NCI-H1105 (cell line): Measurements from ENCODE around the gene CDH23.

Experiments
- DNase-seq: peaks from one replicate; lab custom pipeline; 2025; lab: John Stamatoyannopoulos, UW

The CDH23 gene

DNA sequence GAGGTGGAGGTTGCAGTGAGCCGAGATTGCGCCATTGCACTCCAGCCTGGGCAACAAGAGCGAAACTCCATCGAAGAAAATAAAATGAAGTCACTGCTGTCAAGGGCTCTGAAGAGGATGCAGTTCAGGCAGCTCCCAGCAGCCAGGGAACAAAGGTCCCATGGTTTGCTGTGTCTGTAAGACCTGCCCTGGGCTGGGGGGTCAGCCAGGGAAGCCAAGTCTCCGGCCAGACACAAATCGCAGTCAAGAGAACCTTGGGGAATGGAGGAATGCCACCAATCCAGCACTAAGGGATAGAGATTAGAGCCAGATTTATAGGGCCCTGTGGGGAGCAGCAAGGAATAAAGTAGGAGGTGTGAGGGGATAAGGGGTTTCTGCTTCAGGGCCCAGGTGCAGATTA, 405.5 kb downstream of the CDH23 start:
- DNase-seq, result no peak

DNA sequence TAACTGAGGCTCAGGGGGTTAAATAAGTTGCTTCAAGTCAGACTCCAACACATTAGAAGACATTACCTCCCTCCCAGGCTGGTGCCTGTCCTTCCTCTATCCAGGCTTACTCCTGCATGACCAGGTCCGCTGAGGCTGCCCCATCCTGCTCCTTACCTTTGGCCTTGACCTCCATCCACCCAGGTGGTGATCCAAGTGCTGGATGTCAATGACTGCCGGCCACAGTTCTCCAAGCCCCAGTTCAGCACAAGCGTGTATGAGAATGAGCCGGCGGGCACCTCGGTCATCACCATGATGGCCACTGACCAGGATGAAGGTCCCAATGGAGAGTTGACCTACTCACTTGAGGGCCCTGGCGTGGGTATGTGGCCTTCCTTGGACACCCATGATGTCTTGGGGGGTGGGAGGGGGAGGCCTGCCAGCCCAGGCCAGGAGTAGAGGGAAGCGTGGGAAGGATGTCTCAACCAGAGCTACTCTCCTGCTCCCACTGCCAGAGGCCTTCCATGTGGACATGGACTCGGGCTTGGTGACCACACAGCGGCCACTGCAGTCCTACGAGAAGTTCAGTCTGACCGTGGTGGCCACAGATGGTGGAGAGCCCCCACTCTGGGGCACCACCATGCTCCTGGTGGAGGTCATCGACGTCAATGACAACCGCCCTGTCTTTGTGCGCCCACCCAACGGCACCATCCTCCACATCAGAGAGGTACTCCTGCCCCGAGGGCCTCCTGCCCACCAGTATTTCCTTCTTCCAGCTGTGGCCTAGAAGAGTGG, 406.2 kb downstream of the CDH23 start:
- DNase-seq, result no peak

DNA sequence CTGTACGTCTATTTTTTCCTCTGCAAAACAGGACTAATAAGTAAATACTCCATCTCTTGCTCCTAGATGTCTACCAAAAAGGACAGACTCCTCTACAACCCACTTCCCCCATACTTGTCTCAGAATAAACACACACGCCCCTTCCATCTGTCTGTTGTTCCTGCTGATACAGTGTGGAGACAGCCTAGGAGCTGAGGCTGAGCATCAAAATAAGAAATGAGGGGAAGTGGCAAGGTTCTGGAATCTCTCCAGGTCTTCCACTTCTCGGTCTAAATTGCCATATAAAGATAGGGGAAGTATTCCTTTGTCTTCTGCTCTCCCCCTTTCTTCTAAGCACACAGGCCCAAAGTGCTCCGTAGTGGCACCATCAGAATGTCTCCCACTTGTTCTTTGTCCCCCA, 407.4 kb downstream of the CDH23 start:
- no peak for DNase-seq

DNA sequence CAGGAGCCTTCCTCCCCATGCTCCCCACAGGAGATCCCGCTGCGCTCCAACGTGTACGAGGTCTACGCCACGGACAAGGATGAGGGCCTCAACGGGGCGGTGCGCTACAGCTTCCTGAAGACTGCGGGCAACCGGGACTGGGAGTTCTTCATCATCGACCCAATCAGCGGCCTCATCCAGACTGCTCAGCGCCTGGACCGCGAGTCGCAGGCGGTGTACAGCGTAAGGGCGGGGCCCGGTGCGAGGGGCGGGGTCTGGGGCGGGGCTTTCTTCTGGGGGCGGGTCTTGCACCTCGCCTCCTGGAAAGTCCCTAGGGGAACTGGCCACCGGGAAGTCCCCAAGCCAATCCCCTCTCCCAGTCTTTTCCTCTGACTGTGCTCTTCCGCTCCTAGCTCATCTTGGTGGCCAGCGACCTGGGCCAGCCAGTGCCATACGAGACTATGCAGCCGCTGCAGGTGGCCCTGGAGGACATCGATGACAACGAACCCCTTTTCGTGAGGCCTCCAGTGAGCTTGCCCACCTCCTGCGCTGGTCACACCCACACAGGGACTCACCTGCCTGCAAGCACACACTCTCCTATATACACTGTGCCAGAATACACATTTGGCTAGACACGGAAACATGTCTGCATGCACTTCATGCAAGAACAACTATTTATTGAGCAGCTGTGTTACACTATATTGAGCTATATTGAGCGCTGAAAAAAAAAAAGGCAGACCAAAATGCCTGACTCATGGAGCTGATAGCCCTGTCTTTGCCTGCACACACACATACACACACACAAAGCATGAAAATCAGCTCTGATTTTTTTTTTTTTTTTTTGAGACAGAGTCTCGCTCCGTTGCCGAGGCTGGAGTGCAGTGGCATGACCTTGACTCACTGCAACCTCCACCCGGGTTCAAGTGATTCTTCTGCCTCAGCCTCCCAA, 409.3 kb downstream of the CDH23 start:
- DNase-seq, result no peak

DNA sequence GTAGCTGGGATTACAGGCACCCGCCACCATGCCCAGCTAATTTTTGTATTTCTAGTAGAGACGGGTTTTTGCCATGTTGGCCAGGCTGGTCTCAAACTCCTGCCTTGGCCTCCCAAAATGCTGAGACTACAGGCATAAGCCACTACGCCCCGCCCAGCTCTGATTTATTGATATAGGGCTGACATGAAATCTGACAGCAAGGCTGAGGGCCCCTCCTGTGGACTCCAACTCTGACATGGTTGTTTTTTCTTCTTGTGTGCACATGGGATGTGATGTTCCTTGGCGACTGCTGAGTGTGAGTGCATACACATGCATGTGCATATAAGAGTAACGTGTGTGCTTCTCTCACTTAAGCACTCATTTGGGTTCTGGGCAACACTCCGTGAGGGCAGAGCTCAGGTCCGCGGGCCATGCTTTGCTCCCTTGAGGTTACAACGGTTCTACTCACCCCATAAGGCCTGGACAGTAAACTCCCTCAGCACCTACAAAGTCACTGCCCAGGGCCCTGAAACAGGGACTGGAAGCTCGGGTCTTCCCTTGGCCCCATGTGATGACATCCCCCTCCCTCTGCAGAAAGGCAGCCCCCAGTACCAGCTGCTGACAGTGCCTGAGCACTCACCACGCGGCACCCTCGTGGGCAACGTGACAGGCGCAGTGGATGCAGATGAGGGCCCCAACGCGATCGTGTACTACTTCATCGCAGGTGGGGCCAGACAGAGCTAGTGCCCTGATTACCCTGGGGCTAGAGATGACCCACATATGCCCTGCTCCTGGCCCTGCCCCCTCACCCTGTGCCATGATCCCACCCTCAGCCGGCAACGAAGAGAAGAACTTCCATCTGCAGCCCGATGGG, 410.2 kb downstream of the CDH23 start:
- no peak for DNase-seq

DNA sequence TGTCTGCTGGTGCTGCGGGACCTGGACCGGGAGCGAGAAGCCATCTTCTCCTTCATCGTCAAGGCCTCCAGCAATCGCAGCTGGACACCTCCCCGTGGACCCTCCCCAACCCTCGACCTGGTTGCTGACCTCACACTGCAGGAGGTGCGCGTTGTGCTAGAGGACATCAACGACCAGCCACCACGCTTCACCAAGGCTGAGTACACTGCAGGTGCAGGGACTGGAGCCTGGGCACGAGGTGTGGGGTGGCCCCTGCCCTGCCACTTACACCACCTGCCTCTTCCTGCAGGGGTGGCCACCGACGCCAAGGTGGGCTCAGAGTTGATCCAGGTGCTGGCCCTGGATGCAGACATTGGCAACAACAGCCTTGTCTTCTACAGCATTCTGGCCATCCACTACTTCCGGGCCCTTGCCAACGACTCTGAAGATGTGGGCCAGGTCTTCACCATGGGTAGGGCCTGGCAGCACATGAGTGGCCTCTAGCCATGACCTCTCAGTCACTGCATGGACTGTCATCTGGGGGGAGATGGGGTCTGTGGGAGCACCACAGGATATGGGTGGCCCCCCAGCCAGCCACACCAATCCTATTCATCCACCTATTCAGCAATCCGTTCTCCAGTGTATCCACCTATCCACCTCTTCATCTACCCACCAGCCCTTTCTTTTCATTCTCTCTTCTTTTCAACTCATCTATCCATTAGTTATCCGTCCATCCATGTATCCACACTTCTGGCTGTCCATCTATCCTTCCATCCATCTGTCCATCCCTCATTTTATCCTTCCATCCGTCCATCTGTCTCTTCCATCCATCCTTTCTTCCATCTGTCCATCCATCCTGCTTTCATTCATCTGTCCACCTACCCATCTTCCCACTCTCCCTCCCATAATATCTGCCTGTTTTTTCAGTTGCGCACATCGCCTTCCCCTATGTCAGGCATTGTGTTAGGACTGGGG, 411.1 kb downstream of the CDH23 start:
- DNase-seq, result no peak

DNA sequence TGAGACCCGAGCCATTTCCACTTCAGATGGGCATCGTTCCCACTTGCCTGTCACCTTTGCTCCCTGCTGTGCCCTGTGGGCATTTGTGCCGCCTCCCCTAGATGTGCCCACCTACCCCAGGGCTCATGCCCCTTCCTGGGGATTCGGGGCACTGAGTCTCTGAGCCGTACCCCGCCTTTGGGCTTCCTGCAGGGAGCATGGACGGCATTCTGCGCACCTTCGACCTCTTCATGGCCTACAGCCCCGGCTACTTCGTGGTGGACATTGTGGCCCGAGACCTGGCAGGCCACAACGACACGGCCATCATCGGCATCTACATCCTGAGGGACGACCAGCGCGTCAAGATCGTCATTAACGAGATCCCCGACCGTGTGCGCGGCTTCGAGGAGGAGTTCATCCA, 412.9 kb downstream of the CDH23 start:
- DNase-seq, result no peak

DNA sequence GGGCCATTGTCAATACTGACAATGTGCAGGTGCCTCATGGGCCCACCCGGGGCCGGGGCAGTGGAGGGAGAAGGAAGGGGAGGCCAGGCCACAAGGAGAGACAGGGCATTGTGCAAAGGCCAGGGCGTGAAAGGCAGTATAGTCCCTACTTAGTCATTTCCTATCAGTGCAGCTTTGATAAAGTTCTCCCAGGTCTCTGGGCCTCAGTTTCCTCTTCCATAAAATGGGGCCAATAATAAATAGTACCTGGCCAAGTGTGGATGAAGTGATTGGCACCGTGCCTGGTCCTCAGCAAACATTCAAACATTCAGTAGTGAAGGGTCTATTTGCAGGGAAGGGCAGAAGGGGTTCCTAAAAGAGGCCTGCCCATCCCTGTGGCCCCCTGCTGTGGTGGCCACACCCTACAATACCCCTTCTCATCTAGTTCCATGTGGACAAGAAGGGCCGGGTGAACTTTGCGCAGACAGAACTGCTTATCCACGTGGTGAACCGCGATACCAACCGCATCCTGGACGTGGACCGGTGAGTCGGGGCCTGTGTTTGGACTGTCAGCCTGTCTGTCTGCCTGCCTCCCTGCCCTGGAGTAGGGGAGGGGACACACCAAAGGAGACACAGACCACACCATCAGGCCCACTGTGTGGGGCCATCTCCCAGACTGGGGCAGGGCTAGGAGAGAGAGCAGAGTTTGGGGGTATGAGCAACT, 413.5 kb downstream of the CDH23 start:
- no peak for DNase-seq

DNA sequence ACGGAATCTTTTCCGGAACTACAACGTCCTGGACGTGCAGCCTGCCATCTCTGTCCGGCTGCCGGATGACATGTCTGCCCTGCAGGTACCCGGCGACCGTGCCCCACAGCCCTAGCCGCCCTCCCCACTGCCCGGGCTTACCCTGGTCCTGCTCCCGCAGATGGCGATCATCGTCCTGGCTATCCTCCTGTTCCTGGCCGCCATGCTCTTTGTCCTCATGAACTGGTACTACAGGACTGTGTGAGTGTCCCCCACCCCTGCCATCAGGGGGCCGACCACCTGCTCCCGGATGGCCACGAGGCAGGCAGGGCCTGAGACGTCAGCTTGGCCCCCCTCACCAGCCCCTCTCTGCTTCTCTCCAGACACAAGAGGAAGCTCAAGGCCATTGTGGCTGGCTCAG, 414.6 kb downstream of the CDH23 start:
- no peak for DNase-seq

DNA sequence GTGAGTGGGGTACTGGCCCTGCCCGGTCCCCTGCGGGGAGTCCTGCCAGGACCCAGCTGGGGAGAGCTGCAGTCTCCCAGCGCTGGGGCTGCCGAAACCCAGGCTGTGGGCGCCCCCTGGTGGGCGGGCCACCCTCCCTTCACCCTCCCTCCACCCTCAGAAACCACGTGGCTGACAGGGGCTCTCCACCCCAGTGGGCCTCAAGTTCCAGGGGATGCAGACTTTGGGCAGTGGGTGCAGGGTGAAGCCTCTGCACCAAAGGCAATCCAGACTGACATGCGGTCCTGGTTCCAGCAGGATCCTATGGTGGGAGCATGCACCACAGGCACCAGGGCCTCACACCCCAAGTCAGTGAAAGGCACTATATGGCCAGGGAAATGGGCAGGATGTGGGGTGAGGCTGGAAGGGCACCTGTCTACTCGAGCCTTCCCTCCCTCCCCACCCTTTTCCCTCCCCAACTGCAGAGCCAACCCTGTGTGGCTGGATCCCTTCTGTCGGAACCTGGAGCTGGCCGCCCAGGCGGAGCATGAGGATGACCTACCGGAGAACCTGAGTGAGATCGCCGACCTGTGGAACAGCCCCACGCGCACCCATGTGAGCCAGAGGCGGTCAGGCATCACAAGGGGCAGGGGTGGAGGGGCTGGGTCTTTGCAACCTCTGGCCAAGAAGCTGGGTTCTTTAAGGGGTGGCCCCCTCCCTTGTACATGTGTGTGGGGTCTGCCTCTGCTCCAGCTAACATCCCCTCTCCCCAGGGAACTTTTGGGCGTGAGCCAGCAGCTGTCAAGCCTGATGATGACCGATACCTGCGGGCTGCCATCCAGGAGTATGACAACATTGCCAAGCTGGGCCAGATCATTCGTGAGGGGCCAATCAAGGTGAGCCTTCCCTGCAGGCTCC, 415.5 kb downstream of the CDH23 start:
- peak; percentile 35 for DNase-seq

DNA sequence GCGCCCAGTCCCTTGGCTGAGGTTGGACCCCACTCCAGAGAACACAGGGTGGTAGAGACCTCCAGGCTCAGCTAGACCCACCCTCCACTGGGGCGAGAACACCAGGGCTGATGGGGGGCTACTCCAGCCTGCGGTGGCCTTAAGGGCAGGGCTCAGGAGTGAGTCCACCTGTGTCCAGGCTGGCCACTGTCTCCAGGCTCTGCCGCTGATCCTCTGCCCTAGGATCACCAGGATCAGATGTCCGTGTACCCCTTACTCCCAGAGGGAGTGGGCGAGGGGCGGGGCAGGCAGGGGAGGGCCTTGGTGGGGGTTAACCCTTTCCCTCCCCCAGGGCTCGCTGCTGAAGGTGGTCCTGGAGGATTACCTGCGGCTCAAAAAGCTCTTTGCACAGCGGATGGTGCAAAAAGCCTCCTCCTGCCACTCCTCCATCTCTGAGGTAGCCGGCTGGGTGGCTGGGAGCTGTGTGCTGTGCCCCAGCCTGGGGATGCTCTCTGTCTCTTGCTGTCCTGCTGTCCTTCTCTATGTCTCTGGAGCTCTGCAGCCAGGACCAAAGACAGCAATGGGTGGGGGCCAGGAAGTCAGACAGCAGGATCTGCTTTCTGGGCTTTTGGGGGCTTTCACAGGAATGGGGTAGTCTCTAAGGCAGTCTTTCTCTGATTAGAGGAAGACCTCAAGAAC, 416.3 kb downstream of the CDH23 start:
- no peak for DNase-seq

DNA sequence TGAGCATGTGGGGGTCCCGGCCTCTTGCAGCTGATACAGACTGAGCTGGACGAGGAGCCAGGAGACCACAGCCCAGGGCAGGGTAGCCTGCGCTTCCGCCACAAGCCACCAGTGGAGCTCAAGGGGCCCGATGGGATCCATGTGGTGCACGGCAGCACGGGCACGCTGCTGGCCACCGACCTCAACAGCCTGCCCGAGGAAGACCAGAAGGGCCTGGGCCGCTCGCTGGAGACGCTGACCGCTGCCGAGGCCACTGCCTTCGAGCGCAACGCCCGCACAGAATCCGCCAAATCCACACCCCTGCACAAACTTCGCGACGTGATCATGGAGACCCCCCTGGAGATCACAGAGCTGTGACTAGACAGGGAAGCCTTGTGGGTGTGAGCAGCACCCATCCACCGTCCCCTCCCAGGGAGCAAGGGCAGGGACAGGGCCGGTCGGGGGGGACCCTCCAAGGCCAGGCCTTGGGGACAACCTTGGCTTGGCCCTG, 418.2 kb downstream of the CDH23 start:
- no peak for DNase-seq

DNA sequence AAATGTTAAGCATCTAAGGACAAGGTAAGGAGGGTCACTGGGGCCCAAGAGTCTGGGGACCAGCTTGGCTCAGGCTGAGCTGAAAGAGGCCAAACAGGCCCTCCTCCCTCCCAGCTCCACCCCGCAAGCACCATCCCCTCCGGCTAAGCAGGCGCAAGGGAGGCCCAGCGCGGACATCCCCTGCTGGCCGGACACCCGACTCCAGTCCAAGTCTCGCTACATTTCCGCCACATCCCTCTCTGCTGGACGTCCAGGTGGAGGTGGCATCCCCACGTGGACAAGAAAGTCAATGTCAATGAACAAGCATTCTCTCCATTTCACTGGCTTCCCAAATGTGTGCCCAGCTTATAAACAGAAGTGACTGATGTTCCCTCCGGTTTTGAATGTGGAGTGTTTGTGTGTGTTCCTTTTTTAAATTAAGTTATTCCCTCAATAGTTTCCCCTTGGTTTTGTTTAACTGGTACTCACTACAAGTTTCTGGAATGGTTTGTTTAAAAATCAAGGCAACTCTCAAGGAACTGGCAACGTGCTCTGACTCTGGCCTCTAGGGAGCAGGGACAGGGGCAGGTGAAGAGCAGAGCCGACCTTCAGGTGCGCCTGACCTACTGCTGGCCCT, 418.9 kb downstream of the CDH23 start:
- DNase-seq, result no peak

DNA sequence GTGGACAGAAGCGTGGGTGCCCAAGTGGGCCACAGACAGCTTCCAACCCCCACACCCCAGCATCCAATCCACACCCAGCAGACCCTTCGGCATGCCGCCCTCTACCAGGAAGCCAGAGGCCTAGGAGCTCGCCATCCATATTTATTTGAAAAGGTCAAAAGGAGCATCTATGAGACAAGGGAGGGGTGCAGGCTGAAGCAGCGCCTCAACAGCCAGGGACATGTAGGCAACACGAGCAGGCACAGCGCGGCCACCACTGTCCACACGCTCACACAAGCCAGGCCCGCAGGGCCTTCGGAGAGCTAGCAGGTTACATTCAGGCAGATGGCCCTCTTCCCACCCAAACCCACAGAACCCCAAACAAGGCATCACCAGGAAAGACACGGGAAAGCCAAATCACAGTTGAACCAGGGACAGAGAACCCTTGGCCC, 419.7 kb downstream of the CDH23 start:
- no peak for DNase-seq

DNA sequence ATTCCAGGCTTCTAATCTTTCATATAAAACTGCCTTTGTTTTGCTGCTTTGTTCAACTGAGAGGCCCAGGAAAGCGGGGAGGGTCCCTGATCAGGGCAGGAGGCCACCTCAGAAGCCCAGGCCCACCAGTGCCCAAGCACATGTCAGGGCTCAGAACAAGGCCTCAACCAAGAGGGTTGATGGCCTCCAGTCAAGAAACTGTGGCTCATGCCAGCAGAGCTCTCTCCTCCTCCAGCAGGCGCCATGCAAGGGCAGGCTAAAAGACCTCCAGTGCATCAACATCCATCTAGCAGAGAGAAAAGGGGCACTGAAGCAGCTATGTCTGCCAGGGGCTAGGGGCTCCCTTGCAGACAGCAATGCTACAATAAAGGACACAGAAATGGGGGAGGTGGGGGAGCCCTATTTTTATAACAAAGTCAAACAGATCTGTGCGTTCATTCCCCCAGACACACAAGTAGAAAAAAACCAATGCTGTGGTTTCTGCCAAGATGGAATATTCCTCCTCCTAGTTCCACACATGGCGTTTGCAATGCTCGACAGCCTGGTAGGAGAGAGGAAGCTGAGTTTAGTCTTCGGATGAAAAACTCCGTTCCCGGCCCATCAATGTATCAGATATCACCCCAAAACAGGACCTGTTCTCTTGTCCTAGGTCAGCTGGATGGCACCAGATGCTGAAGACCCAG, 420.4 kb downstream of the CDH23 start:
- DNase-seq, result no peak

DNA sequence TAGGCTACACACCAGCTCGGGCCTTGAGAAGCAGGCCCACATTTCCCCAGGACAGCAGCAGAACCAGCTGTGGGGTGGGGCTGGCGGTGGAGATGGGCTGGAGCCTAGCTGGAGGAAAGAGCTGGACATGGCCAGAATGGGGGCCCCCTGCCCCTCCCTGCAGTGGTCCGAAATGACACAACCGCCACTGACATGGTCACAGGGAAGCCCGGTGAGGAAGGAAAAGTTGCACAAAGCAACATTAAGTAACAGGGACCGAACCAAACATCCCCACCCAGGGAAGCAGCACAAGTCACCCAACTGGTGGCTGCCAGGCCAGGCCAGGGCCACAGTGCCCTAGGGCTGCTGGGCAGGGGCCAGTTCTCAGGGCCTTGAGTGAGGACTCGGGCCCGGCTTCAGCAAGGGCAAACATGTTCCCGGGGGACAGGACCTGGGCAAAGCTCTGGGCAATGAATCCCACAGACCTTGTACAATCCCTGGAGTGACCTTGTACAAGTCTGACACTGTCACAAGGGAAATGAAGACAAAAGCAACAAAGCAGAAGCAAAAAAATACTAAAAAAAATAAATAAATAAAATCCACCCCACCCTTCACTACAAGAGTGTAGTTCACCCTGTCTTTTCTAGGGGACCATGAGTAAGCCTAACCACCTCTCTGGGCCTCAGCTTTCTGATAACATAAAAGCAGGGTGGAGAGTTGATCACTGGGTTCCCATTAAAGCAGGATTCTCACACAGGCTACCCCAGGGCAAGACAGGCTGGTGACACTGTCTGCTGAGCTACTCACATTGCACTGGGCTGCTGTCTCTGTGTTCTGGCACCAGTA, 421.3 kb downstream of the CDH23 start:
- DNase-seq, result no peak
